Stimulated activated CD4-positive, alpha-beta T cell treated with anti-CD3 and anti-CD28 coated beads, TNF-alpha, amount 100 ng/mL, for 1 hour (primary cell): Measurements from ENCODE around the gene RBM41.
A peak's percentile ranks its signal among the peaks of the same experiment; 100 is the strongest.
"Not testable (repeated sequence)": the region's sequence is repeated elsewhere in the genome, so short reads cannot be mapped to it uniquely, and the experiment has no call there.

ENCODE experiments used
- DNase-seq, 3 donors: peaks; one replicate each; pipeline ENCODE4 v3.0.0-alpha.2; 2020; ENCODE audit warnings: low read depth in 3 of 3, low spot score in 1 of 3

The RBM41 gene

DNA sequence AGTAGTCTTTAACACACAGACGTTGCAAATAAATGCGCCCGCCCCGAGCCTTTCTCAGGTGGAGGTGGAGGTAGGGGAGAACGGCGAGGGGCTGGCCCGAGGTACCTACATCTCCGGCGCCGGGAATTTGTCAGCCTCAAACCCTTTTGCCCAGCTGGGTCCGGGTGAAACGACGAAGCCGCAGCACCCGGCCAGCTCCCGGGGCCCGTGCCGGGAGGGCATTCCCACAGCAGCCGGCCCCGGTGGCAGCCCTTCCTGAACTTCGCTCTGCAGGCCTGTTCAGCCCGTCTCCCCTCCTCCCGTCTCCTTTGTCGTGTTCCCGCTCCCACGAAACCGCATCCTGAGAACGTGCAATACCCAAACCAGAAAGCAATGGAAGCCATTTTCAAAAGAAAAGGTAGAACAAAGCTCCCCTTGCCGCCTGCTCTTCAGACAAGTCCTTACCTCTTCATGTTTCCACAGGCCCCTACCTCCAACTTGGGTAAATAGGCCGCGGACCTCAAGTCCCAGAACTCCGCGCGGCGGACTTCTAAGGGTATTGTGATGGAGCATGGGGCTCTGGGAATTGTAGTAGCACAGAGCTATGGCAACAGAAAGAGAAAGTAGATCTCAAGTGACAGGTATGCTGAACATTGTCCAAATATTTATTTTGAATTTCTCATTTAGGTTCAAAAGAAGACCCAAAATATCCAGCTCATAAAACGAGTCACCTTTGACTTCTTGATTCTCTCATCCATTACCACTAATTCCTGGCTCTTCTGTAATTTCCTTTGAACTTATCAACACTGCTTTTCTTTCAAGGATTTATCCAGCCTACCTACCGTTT lies at the start of gene RBM41:
Gene RBM41, minus strand, starts transcription at position 501 of the 826 bp plus-strand sequence. Its CDS starts 49 bp downstream, at position 452.
- DNase-seq: peak; percentile 27 to 43 (median 34)

DNA sequence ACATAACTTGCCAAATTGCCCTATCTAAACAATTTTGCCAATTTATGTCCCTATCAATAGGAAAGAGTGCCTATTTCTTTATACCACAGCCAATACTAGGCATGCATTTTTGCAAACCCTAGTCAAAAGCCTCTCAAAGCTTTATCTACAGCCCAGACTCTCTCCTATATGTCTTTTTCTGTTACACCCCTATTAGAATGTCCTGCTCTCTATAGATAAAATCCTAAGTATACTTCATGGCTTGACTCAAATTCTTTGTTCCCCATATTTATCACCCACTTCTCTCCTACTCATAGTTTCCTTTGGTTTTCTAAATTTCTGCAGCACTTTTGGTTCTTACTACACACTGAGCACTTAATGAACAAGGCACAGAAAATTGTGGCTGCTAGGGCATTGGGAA lies 49.6 kb upstream of the RBM41 start:
- no peak for DNase-seq

DNA sequence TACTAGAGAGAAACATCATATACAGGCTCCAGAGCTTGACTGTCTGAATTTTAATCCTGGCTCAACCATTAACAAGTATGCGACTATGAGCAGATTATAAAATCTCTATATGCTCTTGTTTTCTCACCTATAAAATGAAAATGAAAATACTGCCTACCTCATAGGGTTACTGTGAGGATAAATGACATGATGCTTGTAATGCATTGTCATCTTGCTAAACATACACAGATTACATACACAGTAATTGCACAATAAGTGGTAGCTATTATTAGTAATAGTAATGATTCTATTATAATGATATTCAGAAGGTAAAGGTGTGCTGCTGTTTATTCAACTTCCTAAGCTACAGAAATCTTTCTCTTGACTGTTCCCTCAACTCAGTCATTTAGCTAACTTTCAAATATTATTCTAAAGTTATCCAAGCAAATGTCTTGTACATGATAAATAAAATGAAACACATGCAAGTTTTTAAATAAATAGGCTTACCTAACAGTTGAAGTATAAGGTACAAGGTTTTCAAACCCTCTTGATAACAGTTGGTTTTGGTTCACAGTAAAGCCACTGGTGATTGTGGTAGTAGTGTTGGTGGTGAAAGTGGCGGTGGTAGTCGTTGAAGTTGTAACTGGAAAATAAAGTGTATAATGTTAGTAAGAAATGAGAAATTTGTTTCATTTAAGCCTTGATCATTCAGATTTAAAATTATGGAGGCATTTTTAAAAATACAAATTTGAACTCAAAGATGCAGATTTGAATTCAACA lies 48.7 kb upstream of the RBM41 start:
- DNase-seq: no peak

DNA sequence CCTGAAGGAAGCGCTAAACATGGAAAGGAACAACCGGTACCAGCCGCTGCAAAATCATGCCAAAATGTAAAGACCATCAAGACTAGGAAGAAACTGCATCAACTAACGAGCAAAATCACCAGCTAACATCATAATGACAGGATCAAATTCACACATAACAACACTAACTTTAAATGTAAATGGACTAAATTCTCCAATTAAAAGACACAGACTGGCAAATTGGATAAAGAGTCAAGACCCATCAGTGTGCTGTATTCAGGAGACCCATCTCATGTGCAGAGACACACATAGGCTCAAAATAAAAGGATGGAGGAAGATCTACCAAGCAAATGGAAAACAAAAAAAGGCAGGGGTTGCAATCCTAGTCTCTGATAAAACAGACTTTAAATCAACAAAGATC lies 39.0 kb upstream of the RBM41 start:
- not testable (repeated sequence) for DNase-seq

DNA sequence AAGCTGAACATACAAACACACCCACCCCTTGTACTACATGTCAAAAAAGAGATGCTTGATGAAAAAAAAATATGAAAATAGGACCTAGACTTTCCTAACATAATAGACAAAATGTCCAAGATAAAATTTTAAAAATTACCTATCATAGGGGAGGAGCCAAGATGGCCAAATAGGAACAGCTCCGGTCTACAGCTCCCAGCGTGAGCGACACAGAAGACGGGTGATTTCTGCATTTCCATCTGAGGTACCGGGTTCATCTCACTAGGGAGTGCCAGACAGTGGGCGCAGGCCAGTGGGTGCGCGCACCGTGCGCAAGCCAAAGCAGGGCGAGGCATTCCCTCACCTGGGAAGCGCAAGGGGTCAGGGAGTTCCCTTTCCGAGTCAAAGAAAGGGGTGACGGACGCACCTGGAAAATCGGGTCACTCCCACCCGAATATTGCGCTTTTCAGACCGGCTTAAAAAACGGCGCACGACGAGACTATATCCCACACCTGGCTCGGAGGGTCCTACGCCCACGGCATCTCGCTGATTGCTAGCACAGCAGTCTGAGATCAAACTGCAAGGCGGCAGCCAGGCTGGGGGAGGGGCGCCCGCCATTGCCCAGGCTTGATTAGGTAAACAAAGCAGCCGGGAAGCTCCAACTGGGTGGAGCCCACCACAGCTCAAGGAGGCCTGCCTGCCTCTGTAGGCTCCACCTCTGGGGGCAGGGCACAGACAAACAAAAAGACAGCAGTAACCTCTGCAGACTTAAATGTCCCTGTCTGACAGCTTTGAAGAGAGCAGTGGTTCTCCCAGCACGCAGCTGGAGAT lies 37.2 kb upstream of the RBM41 start:
- not testable (repeated sequence) for DNase-seq

DNA sequence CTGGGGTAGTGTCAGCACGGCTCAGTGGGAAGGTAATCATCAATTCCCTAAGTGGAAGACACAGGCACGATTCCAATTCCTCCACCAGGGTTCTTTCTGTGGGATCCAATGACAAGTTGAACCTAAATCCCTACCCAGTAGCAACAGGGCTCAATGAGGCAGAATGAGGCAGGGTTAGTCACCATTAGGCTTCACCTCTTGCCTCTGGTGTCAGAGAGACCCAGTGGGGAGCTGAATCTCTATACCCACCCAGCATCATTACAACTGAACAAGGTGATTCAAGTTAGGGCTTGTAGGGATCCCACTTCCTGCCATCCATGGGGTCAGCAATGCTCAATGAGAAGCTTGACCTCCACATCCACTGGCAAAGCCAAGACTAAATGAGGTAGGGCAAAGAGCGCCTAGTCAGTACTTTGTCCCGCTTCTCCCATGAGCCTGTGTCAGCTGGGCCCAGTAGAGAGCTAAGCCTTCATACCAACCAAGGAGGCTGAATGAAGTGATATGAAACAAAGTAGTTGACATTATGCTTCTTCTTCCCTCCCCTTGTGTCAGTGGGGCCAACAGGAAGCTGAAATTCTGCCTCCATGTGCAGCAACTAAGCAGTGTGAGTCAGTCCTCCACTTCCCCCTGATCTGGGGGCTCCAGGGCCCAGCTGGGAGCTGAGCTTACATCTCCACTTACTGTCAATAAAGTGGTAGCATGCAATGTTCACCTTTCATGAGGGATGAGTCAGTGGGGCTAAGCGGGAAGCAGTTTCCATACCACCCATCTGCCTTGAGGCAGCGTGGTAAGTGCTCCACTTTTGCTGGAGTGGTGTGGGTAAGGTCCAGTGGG lies 36.4 kb upstream of the RBM41 start:
- no peak for DNase-seq

DNA sequence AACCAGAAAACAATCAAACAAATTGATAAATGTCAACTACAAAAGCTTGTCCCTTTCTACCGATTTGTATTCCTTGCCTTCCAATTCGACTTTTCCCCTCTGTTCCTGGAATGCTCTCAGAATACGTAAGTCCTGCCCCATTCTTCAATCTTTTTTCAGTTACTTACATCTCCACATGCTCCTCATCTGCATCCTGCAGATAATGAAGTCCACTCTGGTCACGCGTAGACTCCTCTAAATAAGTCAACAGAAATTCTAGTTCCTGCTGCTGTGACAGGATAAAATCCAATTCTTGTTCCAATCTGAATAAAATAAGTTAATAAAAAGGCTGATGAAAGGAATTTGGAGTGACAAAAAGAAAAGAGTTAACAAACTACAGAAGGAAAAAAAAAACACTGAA lies 34.4 kb upstream of the RBM41 start:
- DNase-seq: no peak

DNA sequence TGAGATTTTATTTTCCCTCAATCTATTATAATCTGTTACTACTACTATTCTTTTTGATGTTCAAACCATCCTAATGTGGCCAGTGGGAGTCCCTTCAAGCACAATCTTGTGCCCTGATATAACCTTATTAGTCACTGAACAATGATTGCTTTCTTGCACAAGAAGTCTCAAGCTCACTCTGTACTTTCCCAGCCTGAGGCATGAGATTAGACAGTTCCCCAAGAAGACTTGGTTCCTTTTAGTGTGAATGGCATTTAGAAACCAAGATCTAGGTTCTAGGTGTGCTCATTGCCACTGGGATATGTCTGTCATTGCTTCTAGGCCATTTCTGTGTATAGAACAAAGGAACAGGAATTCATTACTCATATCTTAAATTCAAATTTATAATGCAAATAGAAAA lies 28.0 kb upstream of the RBM41 start:
- DNase-seq: no peak

DNA sequence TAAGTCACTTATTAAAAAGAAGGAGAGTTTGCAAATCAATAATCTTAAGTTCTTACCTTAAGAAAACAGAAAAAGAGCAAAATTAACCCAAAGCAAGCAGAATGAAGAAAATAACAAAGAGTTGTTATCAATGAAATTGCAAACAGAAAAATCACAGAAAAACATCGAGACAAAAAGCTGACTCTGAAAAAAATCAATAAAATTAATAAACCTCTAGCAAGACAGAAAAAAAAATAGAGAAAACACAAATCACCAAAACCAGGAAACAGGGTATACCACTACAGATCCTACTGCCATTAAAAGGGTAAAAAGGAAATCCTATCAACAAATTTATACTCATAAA lies 17.3 kb upstream of the RBM41 start:
- no peak for DNase-seq

DNA sequence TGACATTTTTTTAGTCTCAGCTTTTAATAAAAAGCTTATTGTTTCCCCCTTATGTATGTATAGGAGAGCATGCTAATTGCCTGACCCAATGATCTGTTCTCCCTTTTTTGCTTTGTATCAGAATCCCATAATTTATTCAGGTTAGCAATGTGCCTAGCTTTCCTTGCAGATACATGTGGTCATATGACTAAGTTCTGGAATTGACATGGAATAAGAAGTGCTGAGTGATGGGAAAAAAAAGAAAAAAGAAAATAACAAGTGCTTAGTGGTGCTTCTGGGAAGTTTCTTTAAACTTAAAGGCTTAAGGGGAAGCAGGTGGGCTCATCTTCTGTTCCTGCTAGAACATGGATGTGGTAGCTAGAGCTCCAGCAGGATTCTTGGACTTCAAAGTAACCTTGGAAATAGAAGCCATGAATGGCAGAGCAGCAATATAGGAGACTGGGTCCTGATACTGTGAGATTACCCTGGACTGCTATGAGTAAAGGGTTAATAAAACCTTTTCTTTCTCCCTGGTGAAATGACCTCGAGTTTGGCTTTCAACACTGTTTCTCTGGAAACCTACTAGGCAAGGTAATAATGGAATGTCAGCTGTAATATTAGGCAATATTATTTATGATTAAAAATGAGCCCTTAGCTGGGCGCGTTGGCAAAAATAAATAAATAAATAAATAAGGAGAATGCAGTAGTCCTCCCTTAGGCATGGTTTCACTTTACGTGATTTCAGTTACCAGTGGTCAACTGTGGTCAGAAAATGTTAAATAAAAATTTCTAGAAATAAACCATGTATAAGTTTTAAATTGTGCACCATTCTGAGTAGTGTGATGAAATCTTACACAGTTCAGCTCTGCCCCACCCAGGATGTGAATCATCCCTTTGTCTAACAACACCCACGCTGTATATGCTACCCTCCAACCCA lies 16.7 kb upstream of the RBM41 start:
- no peak for DNase-seq

DNA sequence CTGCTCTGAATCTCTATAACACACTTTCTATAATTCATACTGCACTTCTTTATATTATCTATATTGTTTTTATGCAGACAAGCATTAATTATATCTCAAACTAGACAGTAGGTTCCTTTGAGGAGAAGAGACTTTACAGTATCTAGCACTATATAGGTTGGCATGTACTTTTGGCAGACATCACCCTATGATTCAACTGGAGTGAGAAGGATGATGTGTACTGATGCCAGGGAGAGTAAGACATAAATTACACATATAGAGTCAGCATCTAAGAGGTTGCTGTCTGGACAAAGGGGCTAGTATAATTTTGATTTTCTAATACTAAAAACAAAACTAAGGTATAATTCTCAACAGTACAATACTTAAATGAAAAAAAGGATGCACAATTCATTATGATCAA lies 5.1 kb upstream of the RBM41 start:
- DNase-seq: no peak

DNA sequence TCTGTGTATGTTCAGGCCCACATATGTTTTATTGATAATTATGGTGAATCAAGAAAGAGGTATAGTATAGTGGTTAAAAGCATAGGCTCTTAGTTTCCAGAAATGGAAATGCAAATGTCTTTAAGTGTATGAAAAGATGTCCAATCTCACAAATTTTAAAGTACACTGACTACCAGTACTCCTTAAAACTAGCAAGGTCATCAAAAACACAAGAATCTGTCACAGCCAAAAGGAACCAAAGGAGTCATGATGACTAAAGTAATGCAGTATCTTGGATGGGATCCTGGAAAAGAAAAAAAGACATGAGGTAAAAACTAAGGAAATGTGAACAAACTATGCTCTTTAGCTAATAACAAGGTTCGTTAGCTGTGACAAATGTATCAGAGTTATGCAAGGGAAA lies 661 bp upstream of the RBM41 start:
- DNase-seq: no peak

DNA sequence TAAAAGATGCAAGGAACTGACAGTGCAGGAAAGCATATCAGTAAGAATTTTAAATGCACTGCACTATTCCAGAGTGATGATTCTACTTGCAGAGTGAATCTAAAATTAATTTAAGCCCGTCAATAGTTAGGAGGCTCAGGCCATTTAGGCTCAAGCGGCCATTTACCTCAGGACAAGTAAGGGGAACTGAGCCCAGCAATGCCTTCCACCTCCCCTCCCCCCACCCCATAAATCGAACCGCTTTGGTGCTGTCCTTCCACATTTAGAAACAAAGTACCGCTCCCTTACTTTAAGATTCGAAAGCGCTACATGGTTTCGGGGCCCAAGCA lies 665 bp downstream of the RBM41 start:
- DNase-seq: no peak

DNA sequence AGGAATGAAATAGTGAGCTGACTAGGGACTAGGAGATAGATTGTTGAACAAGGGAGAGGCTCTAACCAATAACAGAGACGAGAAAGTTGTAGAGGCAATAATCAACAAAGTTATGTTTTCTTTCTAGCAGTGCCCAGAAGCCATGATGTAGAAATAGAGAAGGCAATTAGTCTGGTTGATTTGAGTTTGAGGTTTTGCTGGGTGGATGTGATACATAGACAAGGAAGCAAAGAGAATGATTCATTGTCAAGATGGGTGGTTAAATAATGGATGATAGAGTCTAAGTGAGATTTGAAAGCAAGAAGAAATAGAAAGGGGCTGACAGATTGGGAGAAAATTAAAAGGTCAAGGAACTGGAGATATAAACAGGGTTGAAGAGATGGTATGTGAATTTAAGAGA lies 11.2 kb downstream of the RBM41 start:
- DNase-seq: no peak

DNA sequence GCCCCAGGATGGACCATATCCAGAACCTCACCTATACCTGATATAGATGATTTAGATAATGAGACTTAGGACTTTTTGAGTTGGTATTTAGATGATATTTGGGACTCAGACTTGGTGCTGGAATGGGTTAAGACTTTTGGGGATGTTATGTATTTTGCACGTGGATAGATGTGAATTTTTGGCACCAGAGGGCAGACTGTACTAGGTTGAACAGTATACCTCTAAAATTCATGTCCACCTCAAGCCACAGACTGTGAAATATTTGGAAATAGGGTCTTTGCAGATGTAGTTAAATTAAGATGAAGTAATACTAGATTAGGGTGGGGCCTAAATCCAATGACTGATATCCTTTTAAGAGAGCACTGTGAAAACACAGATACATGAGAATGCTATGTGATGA lies 15.6 kb downstream of the RBM41 start:
- no peak for DNase-seq

DNA sequence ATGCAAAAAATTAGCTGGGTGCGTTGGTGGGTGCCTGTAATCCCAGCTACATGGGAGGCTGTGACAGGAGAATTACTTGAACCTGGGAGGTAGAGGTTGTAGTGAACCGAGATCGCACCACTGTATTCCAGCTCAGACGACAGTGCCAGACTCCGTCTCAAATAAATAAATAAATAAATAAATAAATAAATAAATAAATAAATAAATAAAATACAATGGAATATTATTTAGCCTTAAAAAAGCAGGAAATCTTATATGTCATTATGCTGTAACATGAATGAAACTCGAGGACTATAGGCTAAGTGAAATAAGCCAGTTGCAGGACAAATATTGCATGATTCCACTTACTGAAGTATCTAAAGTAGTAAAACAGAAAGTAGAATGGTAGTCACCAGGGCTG lies 42.5 kb downstream of the RBM41 start:
- DNase-seq: no peak

DNA sequence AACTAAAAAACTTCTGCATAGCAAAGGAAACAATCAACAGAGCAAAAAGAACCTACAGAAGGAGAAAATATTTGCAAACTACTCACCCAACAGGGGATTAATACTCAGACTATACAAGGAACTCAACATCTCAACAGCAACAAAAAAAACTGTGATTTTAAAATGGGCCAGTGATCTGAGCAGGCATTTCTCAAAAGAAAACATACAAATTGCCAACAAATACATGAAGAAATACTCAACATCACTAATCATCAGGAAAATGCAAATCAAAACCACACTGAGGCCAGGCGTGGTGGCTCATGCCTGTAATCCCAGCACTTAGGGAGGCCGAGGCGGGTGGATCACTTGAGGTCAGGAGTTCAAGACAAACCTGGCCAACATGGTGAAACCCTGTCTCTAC lies 60.9 kb downstream of the RBM41 start:
- DNase-seq: not testable (repeated sequence)

DNA sequence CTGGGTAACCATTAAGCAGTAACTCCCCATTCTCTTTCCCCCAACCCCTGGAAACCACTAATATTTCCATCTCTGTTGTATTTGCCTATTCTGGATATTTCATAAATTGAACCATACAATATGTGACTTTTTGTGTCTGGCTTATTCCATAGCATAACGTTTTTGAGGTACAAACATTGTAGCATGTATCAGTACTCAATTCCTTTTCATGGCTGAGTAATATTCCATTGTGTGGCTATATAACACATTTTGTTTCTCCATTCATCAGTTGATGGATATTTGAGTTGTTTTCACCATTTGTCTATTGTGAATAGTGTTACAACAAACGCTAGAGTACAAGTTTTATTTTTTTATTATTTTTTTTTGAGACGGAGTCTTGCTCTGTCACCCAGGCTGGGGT lies 63.6 kb downstream of the RBM41 start:
- DNase-seq: no peak

DNA sequence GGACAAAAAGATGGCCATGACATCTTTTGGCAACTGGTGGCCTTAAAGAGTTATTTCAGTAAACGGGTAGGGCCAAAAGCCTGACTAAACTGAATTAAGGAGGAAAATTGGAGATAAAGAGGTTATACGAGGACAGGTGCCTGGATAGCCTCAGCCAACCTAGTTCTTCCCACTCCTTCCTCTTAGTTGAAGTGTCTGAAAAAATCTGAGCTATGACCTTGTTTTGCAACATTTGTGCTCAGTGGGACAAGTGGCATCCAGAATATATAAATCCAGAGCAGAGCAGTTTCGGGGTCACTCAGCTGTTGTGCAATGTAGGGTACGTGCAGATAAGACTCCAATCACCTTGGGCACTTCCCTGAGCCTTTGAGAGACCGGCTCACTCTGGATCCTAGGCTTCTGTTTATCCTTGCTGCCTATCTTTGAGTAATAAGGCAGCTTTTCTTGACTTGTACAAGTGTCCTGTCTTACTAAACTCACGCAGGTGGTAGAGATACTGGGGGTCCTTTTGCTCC lies 68.4 kb downstream of the RBM41 start:
- DNase-seq: no peak

DNA sequence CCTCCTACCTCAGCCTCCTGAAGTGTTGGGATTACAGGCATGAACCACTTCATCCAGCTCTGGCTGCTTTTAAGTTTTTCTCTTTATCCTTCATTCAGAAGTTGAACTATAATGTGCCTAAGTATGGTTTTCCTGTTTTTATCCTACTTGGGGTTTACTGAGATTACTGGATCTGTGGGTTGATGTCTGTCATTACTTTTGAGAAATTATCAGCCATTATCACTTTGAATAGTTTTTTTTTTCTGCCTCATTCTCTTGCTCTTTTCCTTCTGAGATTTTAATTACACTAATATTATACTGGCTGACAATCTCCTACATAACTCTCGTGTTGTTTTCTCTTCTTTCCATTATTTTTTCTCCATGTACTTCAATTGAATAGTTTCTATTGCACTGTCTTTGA lies 71.0 kb downstream of the RBM41 start:
- no peak for DNase-seq
